Esophagus muscularis mucosa (tissue), 4 donors: ENCODE results near the gene SCRG1.

Experiments
- EP300 ChIP-seq: sonication (generic); formaldehyde crosslinking; IDR thresholded peaks from one replicate; pipeline ENCODE4 v1.6.1; 2017; ENCODE audit warnings: antibody characterized with exemption
- POLR2A ChIP-seq: fragments of 450-650 bp; IDR thresholded peaks from one replicate; pipeline ENCODE4 v1.6.1; 2017; ENCODE audit warnings: antibody characterized with exemption, moderate library complexity, mild to moderate bottlenecking, low read depth
- TF ChIP-seq, protein P1 (sequence below), 3 experiments: fragments of 200-600 bp in 2 of 3; fragments of 450-650 bp in 1 of 3; sonication (generic) in 2 of 3; IDR thresholded peaks; one replicate each; pipeline ENCODE4 v1.5.1; 2017 to 2019; ENCODE audit warnings: antibody characterized with exemption in 3 of 3, mild to moderate bottlenecking in 2 of 3, moderate library complexity in 1 of 3

DNA sequence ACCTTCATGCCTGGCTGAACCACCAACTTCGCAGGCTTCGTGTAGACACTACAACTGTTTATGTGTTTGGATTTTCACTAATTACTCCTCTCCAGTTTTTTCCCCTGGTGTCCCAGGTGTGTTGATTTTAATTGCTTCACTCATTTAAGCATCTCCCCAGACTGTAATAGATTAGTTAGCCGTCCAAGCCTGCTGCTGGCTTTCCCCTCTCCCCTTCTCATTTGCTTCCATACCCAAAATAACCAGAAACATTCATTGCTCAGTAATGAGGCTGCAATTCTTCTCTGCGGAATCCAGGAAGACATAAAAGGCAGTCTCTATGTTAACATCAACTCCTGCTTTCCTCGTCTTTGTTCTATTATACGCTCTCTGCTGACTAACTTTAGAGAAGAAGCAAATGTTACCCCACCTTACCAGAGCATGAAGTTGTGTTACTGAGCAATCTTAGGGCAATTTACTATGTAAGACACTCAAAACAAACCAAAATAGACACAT lies 37.9 kb upstream of the SCRG1 start:
- TF ChIP-seq, protein P1, sequence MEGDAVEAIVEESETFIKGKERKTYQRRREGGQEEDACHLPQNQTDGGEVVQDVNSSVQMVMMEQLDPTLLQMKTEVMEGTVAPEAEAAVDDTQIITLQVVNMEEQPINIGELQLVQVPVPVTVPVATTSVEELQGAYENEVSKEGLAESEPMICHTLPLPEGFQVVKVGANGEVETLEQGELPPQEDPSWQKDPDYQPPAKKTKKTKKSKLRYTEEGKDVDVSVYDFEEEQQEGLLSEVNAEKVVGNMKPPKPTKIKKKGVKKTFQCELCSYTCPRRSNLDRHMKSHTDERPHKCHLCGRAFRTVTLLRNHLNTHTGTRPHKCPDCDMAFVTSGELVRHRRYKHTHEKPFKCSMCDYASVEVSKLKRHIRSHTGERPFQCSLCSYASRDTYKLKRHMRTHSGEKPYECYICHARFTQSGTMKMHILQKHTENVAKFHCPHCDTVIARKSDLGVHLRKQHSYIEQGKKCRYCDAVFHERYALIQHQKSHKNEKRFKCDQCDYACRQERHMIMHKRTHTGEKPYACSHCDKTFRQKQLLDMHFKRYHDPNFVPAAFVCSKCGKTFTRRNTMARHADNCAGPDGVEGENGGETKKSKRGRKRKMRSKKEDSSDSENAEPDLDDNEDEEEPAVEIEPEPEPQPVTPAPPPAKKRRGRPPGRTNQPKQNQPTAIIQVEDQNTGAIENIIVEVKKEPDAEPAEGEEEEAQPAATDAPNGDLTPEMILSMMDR (IDR thresholded peaks at IDR 0.05): no peak
- TF ChIP-seq POLR2A (no peak), EP300 (no peak)
